G401.6 (cell line): ENCODE data around the gene UBAP2L.
"Not testable (repeated sequence)": the region's sequence is repeated elsewhere in the genome, so short reads cannot be mapped to it uniquely, and the experiment has no call there.

Source experiments
- FAIRE-seq: peaks from 2 replicates; lab custom pipeline; 2012; peaks lifted over from hg19 to GRCh38; lab: Jason Lieb, UNC

The UBAP2L gene

DNA sequence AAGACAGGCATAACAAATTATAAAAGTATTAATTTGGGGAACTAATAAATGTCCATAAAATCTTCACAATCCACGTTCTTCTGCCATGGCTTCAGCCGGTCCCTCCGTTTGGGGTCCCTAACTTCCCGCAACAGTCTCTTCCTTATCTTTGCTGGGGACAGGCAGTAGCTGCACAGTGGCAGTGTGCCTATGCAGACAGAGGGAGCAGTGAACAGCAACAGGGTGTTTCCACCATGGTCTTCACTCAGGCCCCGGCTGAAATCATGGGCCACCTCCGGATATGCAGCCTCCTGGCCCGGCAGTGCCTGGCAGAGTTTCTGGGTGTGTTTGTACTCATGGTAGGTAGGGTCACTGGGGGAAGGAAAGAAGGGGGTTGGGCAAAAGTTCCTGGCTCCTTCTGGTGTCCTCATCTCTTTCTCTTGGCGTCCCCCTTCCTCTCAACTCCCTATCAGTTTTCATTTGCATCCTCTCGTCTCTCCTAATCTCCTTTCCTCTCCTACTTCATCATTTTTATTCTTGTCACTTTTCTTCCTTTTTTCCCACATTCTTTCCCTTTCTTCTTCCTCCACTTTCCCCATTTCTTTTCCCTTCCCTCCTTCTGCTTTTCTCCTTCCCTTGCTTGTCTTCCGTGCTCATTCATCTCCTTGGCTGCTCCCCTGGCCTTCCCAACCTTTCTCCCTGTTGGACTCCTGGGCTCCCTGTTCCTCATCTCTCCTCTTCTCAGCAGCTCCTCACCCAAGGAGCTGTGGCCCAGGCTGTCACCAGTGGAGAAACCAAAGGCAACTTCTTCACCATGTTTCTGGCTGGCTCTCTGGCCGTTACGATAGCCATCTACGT lies 91.7 kb downstream of the UBAP2L start:
- not testable (repeated sequence) for FAIRE-seq

DNA sequence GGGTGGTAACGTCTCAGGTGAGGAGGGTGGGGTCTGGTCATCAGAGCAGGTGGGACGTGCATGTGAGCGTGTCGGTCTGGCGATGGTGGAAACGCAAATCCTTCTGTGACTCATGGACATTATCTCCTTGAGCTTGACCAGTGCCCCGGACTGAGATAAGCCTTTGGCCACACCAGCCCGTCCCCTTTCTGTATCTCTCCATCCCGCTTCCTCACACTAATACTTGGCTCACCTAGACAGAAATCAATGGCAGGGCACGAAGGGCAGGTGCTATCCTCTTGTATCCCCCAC lies 92.3 kb downstream of the UBAP2L start:
- FAIRE-seq, result no peak

DNA sequence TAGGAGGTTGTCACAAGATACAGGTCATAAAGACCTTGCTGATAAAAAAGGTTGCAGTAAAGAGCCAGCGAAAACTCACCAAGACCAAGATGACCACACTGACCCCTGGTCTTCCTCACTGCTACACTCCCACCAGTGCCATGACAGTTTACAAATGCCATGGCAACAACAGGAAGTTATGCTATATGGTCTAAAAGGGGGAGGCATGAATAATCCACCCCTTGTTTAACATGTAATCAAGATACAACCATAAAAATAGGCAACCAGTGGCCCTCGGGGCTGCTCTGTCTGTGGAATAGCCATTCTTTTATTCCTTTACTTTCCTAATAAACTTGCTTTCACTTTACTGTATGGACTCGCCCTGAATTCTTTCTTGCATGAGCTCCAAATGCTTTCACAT lies 93.5 kb downstream of the UBAP2L start:
- not testable (repeated sequence) for FAIRE-seq

DNA sequence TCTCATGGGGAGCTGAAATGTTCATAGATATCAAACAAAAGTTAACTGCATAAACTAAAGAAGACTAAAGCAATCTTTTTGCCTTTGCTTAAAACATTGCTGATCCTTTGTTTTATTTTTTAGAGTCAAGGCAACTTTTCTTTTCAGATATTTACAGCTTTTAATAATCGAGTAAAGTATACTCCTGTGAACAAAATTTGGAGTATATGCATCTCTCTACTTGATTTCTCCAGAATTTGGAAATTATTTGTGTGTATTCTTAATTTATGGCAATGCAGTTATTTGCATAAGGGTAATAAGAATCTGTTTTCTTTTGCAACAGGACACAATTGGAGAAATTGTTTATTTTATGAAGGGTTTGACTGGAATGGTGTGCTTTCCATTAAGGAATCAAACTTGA lies 95.9 kb downstream of the UBAP2L start:
- FAIRE-seq, result no peak

DNA sequence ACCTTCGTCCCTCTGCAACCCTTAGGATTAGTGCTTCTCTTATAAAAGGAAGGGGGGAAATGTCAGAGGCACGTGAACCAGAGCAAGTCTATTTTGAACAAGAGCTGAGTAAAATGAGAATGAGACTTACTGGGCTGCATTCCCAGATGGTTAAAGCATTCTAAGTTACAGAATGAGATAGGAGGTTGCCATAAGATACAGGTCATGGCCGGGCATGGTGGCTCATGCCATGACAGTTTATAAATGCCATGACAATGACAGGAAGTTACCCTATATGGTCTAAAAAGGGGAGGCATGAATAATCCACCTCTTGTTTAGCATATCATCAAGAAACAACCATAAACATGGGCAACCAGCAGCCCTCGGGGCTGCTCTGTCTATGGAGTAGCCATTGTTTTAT lies 97.6 kb downstream of the UBAP2L start:
- FAIRE-seq, result no peak
